ENCODE data around the gene ANKRD13A.
"Not testable (repeated sequence)": the region's sequence is repeated elsewhere in the genome, so short reads cannot be mapped to it uniquely, and the experiment has no call there.

ANKRD13A gene

DNA sequence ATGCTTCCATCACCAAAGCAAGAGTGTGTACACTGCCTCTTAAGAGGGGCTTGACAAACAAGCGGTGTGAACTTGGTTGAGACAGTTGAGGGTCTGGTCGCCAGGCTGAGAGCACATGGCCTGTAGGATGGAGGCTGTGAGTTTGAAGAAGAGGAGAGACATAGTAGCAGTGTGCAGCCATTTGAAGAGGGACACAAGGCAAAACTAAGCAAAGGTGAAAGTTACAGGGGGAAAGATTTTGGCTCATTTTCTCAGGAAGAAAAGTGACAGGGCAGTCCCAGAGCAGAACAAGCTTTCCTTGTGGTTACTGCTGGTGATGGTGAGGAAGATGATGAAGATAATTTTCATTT is 60.4 kb downstream of the ANKRD13A start:
- TF ChIP-seq, protein P1, sequence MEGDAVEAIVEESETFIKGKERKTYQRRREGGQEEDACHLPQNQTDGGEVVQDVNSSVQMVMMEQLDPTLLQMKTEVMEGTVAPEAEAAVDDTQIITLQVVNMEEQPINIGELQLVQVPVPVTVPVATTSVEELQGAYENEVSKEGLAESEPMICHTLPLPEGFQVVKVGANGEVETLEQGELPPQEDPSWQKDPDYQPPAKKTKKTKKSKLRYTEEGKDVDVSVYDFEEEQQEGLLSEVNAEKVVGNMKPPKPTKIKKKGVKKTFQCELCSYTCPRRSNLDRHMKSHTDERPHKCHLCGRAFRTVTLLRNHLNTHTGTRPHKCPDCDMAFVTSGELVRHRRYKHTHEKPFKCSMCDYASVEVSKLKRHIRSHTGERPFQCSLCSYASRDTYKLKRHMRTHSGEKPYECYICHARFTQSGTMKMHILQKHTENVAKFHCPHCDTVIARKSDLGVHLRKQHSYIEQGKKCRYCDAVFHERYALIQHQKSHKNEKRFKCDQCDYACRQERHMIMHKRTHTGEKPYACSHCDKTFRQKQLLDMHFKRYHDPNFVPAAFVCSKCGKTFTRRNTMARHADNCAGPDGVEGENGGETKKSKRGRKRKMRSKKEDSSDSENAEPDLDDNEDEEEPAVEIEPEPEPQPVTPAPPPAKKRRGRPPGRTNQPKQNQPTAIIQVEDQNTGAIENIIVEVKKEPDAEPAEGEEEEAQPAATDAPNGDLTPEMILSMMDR (IDR thresholded peaks at IDR 0.05): no peak
- no peaks in the 10 kb centered on the region for H3K4me1 ChIP-seq (ENCODE audit: control insufficient read depth in 1 of 2, insufficient read depth in 1 of 2, low read depth in 1 of 2, low read length in 1 of 2)
- no peak overlapping the region for H3K27ac ChIP-seq
- H3K9me3 ChIP-seq: no peaks in the 10 kb centered on the region
- H3K27me3 ChIP-seq: no peaks in the 10 kb centered on the region
- no peaks in the 10 kb centered on the region for H3K36me3 ChIP-seq
- H3K4me3 ChIP-seq (ENCODE audit: low read depth in 1 of 2, low read length in 1 of 2): no peak overlapping the region

- Histone ChIP-seq H3K27ac (no peak overlapping the region), H3K27me3 (no peaks in the 10 kb centered on the region), H3K4me3 (ENCODE audit: low read depth in 1 of 2, low read length in 1 of 2) (no peak overlapping the region), H3K9me3 (no peaks in the 10 kb centered on the region), H3K36me3 (no peaks in the 10 kb centered on the region), H3K4me1 (ENCODE audit: control insufficient read depth in 1 of 2, insufficient read depth in 1 of 2, low read depth in 1 of 2, low read length in 1 of 2) (no peaks in the 10 kb centered on the region)
- TF ChIP-seq, protein P1 (IDR thresholded peaks at IDR 0.05): no peak
Observed at GRCh38 chr12:110062241-110062640, 63.0 kb downstream of the ANKRD13A start.

DNA sequence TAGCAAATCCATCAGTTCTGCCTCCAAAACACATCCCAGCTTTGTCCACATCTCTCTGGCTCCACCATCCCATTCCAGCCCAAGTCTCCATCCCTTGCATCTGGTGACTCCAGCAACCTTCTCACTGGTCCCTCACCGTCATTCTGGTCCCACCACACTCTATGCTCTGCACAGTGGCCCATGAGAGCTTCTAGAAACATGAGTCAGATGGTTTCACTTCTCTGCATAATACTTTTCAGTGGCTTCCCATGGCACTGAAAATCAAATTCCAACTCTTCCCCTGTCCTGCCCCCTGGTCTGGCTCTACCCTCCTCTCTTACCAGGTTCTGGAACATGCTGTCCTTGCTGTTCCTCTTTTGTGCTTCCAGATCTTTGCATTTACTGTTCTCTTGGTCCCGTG is 66.3 kb downstream of the ANKRD13A start:
- H3K36me3 ChIP-seq: no peaks in the 10 kb centered on the region
- H3K27me3 ChIP-seq: no peaks in the 10 kb centered on the region
- no peak overlapping the region for H3K27ac ChIP-seq
- H3K4me3 ChIP-seq (ENCODE audit: low read depth in 1 of 2, low read length in 1 of 2): no peak overlapping the region
- TF ChIP-seq, protein P1 (IDR thresholded peaks at IDR 0.05): no peak
- H3K9me3 ChIP-seq: no peaks in the 10 kb centered on the region
- H3K4me1 ChIP-seq (ENCODE audit: control insufficient read depth in 1 of 2, insufficient read depth in 1 of 2, low read depth in 1 of 2, low read length in 1 of 2): no peaks in the 10 kb centered on the region

DNA sequence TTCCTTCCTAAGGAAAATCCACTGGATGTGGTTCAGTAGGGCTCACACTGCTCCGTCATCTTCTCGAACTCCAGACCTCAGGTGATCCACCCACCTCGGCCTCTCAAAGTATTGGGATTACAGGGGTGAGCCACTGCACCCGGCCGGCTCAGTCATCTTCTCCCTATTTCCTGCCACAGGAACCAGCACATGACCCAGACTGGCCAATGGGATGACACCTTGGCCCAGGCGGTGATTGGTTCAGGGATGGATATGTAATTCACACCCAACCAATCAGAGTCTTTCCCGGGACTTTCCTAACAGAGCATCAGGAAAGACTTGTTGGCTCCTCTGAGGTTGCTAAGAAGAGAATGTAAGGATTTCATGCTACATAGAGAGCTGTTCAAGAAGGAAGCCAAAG is 68.3 kb downstream of the ANKRD13A start:
- H3K36me3 ChIP-seq: no peaks in the 10 kb centered on the region
- no peaks in the 10 kb centered on the region for H3K9me3 ChIP-seq
- no peak overlapping the region for H3K4me3 ChIP-seq (ENCODE audit: low read depth in 1 of 2, low read length in 1 of 2)
- H3K27me3 ChIP-seq: peaks cover 4% of the 10 kb centered on the region
- TF ChIP-seq, protein P1 (IDR thresholded peaks at IDR 0.05): no peak
- no peaks in the 10 kb centered on the region for H3K4me1 ChIP-seq (ENCODE audit: control insufficient read depth in 1 of 2, insufficient read depth in 1 of 2, low read depth in 1 of 2, low read length in 1 of 2)
- no peak overlapping the region for H3K27ac ChIP-seq

DNA sequence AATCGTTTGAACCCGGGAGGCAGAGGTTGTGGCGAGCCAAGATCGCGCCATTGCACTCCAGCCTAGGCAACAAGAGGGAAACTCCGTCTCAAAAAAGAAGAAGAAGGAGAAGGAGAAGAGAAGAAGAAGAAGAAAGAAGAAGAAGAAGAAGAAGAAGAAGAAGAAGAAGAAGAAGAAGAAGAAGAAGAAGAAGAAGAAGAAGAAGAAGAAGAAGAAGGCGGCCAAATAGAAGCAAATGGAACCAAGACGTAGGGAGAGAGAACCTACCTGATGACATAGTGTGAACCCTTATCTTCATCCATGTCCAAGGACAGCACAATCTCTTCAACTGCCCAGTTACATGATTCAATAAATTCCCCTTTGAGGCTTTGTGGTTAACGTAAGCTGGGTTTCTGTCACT is 68.9 kb downstream of the ANKRD13A start:
- H3K36me3 ChIP-seq; H3K27me3 ChIP-seq; H3K4me3 ChIP-seq (ENCODE audit: low read depth in 1 of 2, low read length in 1 of 2); H3K27ac ChIP-seq; H3K9me3 ChIP-seq; H3K4me1 ChIP-seq (ENCODE audit: control insufficient read depth in 1 of 2, insufficient read depth in 1 of 2, low read depth in 1 of 2, low read length in 1 of 2): not testable (repeated sequence)

DNA sequence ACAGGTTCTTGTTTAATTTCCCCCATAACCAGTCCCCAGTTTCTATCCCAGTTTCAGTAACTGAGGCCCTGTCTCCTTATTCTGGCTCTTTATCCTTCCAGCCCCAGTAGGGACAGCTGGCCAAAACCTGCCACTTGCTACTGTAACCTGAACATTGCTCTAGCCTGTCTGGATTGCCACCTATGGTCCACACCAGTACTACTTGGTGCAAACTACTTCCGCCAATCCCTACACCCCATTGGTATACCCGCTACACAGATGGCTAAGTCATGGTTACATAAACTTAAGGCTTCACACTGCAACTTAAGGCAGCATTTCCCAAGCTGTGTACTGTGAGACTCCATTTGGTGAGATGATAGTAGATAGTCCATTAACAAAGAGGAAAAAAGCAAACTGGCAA is 69.4 kb downstream of the ANKRD13A start:
- Histone ChIP-seq H3K4me1 (ENCODE audit: control insufficient read depth in 1 of 2, insufficient read depth in 1 of 2, low read depth in 1 of 2, low read length in 1 of 2) (peaks cover 6 to 7% of the 10 kb centered on the region in 2 experiments), H3K27ac (no peak overlapping the region), H3K36me3 (no peaks in the 10 kb centered on the region), H3K9me3 (no peaks in the 10 kb centered on the region), H3K27me3 (peaks cover 15% of the 10 kb centered on the region), H3K4me3 (ENCODE audit: low read depth in 1 of 2, low read length in 1 of 2) (no peak overlapping the region)
- TF ChIP-seq, protein P1 (IDR thresholded peaks at IDR 0.05): no peak
